GM12891 (cell line): ENCODE measurements around the gene MEI4.

Experiments
- PAX5 ChIP-seq: IDR thresholded peaks from 2 replicates; pipeline ENCODE4 v1.6.1; 2011; ENCODE audit warnings: low read length, moderate library complexity, mild to moderate bottlenecking; ENCODE audit not compliant: insufficient read depth, severe bottlenecking
- POLR2A ChIP-seq: IDR thresholded peaks from 2 replicates; pipeline ENCODE4 v1.6.1; 2011; ENCODE audit warnings: low read depth, low read length, control low read depth
- POLR2AphosphoS5 ChIP-seq: IDR thresholded peaks from 2 replicates; pipeline ENCODE4 v1.6.1; 2011; ENCODE audit warnings: low read depth, low read length, control low read depth
- TAF1 ChIP-seq: IDR thresholded peaks from 2 replicates; pipeline ENCODE4 v1.6.1; 2011; ENCODE audit warnings: low read depth, low read length, control low read depth

DNA sequence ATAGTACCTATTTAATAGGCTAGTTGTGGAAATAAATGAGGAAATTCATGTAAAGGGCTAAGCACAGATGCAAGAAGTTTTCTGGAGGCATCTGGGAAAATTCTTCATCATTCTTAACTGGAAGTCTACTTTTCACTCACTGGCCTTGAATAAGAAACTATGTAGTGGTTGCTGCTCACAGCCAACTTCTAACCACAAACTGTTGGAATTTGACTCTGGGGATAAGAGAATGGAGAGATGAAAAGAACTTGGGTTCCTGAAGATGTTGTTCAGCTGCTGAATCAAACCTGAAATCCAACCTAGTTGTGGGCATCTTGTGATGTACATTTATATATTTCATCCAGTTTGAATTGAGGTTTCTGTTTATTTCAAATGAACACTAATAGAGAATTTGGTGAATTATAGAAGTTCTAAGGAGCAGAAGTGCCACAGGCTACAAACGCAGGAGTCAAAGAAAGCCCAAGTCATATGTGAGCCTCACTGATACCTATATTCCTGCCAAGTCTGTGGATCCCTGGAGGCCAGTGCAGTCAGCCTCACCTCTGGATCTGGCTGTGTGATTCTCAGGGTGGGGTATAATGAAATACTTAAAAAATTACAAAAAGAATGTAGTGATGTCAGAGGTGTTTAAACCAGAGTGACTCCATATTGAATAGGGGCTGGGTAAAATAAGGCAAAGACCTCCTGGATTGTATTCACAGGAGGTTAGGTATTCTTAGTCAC is 18.7 kb upstream of the MEI4 start:
- no peak for TF ChIP-seq POLR2A
- no peak for TF ChIP-seq POLR2AphosphoS5
- no peak for TF ChIP-seq TAF1
- no peak for TF ChIP-seq PAX5
